Mucosa of rectum (tissue), 2 donors: ENCODE data around the gene HACD2.

ENCODE experiments used
- H3K27ac ChIP-seq, 2 donors: one replicate each; pipeline ENCODE4 v1.7.0; 2013; ENCODE audit warnings: inconsistent platforms in 2 of 2, low read depth in 2 of 2, low read length in 2 of 2
- H3K27me3 ChIP-seq, 2 donors: one replicate each; pipeline ENCODE4 v1.7.0; 2013; ENCODE audit warnings: low read length in 2 of 2; ENCODE audit not compliant: control insufficient read depth in 2 of 2, insufficient read depth in 2 of 2
- H3K36me3 ChIP-seq, 2 donors: one replicate each; pipeline ENCODE4 v1.7.0; 2013; ENCODE audit warnings: low read length in 2 of 2; ENCODE audit not compliant: control insufficient read depth in 2 of 2, insufficient read depth in 2 of 2
- H3K4me1 ChIP-seq, 2 donors: one replicate each; pipeline ENCODE4 v1.7.0; 2013; ENCODE audit warnings: low read length in 2 of 2, mild to moderate bottlenecking in 1 of 2; ENCODE audit not compliant: control insufficient read depth in 2 of 2, insufficient read depth in 2 of 2
- H3K4me3 ChIP-seq, 2 donors: one replicate each; pipeline ENCODE4 v1.7.0; 2013; ENCODE audit warnings: low read length in 2 of 2
- H3K9ac ChIP-seq, 2 donors: one replicate each; pipeline ENCODE4 v1.7.0; 2013; ENCODE audit warnings: low read length in 2 of 2, low read depth in 1 of 2, mild to moderate bottlenecking in 1 of 2
- H3K9me3 ChIP-seq, 2 donors: one replicate each; pipeline ENCODE4 v1.7.0; 2013; ENCODE audit warnings: low read length in 2 of 2; ENCODE audit not compliant: control insufficient read depth in 2 of 2
- donor health status: healthy.
- donor health status: Normal muscosa, but diverticular disease.

HACD2 gene

DNA sequence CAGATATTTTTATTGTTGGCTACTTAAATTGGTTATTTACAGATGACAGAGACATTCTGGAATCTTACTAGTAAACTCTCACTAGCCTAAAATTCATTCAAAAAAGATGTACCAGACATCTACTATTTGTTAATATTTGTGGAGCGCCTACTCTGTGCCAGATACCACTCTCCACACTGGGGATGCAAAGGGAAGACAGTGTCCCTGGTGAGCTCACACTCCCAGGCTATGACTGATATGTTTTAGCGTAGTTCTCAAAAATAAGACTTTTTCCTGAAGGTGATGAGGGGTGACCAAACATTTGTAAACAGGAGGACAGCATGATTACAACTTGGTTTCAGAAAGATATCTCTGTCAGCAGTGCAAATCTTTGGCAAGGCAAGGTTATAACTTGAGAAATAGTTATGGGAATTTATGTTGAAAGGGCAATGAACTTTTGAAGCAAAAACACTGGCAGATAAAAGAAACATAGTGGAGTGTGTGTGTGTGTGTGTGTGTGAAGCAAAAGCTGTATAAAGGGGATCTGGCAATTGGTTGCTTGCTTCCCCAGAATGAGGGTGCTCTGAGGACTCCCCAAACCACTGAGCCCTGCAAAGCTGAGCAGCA is 51.2 kb downstream of the HACD2 start:
- Histone ChIP-seq H3K9ac (no peak overlapping the region), H3K4me1 (no peaks in the 10 kb centered on the region), H3K36me3 (no peaks in the 10 kb centered on the region), H3K9me3 (no peaks in the 10 kb centered on the region), H3K4me3 (no peak overlapping the region), H3K27me3 (no peaks in the 10 kb centered on the region), H3K27ac (no peak overlapping the region)

GRCh38 chr3:123528130-123528529 is 56.7 kb downstream of the HACD2 start:
- Histone ChIP-seq H3K9ac (no peak overlapping the region), H3K36me3 (peaks cover 15 to 19% of the 10 kb centered on the region in 2 donors), H3K4me1 (no peaks in the 10 kb centered on the region), H3K9me3 (no peaks in the 10 kb centered on the region), H3K27ac (no peak overlapping the region), H3K27me3 (no peaks in the 10 kb centered on the region), H3K4me3 (no peak overlapping the region)

GRCh38 chr3:123527046-123527445 is 57.8 kb downstream of the HACD2 start:
- no peak overlapping the region for H3K9ac ChIP-seq
- no peak overlapping the region for H3K4me3 ChIP-seq
- no peaks in the 10 kb centered on the region for H3K4me1 ChIP-seq
- H3K27me3 ChIP-seq: no peaks in the 10 kb centered on the region
- no peak overlapping the region for H3K27ac ChIP-seq
- no peaks in the 10 kb centered on the region for H3K9me3 ChIP-seq
- H3K36me3 ChIP-seq: peaks cover 15 to 24% of the 10 kb centered on the region in 2 donors

DNA sequence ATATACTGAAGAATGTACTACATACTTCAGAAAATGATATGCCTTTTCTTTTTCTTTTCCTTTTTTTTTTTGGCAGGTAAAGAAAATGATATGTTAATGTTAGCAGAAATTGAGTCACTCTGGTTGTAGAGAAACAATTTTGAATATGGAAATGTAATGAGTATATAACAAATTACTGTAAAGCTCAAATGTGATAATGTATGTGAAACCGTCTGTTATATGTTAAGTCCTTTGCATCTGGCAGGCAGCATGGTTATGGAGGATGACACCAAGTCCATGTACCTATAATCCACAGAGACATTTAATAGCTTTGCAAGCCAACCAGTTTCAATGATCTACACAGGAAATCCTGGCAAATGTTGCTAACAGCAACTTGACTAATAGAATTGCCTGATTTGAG is 58.4 kb downstream of the HACD2 start:
- Histone ChIP-seq H3K9me3 (no peaks in the 10 kb centered on the region), H3K4me1 (no peaks in the 10 kb centered on the region), H3K27me3 (no peaks in the 10 kb centered on the region), H3K36me3 (peaks cover 15 to 24% of the 10 kb centered on the region in 2 donors), H3K4me3 (no peak overlapping the region), H3K27ac (no peak overlapping the region), H3K9ac (no peak overlapping the region)

GRCh38 chr3:123525433-123525832 is 59.4 kb downstream of the HACD2 start:
- peaks cover 15 to 24% of the 10 kb centered on the region in 2 donors for H3K36me3 ChIP-seq
- H3K9me3 ChIP-seq: no peaks in the 10 kb centered on the region
- H3K27me3 ChIP-seq: no peaks in the 10 kb centered on the region
- H3K9ac ChIP-seq: no peak overlapping the region
- no peak overlapping the region for H3K27ac ChIP-seq
- H3K4me1 ChIP-seq: no peaks in the 10 kb centered on the region
- no peak overlapping the region for H3K4me3 ChIP-seq

- H3K9ac ChIP-seq: no peak overlapping the region
- H3K4me3 ChIP-seq: no peak overlapping the region
- peaks cover 15 to 24% of the 10 kb centered on the region in 2 donors for H3K36me3 ChIP-seq
Measured at GRCh38 chr3:123524981-123525380, 59.9 kb downstream of the HACD2 start.

GRCh38 chr3:123523023-123523412 is 61.8 kb downstream of the HACD2 start:
- Histone ChIP-seq H3K9me3 (no peaks in the 10 kb centered on the region), H3K4me3 (no peak overlapping the region), H3K27me3 (no peaks in the 10 kb centered on the region), H3K27ac (no peak overlapping the region), H3K4me1 (no peaks in the 10 kb centered on the region), H3K36me3 (peaks cover 15 to 22% of the 10 kb centered on the region in 2 donors), H3K9ac (no peak overlapping the region)

More at GRCh38 chr3:123524981-123525380, 59.9 kb downstream of the HACD2 start:
- Histone ChIP-seq H3K27ac (no peak overlapping the region), H3K9me3 (no peaks in the 10 kb centered on the region), H3K4me1 (no peaks in the 10 kb centered on the region), H3K27me3 (no peaks in the 10 kb centered on the region)

DNA sequence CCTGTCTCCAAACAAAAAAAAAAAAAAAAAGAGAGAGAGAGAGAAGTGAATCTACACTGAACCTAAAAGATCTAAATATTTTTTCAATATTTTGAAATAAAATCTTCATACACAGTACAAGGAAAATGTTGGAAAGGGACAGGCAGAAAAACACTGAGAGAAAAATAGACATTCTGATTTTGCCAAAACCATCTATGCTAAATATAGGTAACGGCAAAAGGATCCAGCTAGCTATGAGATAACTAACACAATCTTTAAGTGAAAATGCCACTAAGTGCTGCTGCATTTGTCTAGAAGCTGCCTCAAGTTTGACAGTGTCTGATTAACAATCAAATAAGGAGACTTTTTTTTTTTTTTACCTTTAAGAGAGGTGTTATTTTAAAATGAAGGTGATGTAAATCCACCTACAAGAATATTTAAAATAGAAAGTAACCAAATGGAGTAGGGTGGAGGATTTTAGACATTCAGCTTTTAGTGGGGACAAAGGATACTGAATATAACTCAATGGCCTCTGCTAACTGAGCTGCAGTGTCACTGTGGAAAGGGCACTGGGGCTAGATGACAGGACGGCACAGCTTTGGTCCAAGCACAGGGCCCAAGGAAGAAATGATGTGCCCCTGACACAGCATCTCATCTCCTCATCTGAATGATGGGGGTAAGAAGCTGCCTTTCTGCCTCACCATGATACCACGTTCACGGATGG is 62.4 kb downstream of the HACD2 start:
- Histone ChIP-seq H3K27me3 (no peaks in the 10 kb centered on the region), H3K27ac (no peak overlapping the region), H3K9ac (no peak overlapping the region), H3K36me3 (peaks cover 15 to 17% of the 10 kb centered on the region in 2 donors), H3K4me1 (no peaks in the 10 kb centered on the region), H3K4me3 (no peak overlapping the region), H3K9me3 (no peaks in the 10 kb centered on the region)

GRCh38 chr3:123521179-123521969 is 63.5 kb downstream of the HACD2 start:
- Histone ChIP-seq H3K27me3 (no peaks in the 10 kb centered on the region), H3K9ac (no peak overlapping the region), H3K4me1 (no peaks in the 10 kb centered on the region), H3K36me3 (peaks cover 8 to 11% of the 10 kb centered on the region in 2 donors), H3K9me3 (no peaks in the 10 kb centered on the region), H3K4me3 (no peak overlapping the region), H3K27ac (no peak overlapping the region)

GRCh38 chr3:123520656-123521055 is 64.2 kb downstream of the HACD2 start:
- H3K9ac ChIP-seq: no peak overlapping the region
- H3K4me3 ChIP-seq: no peak overlapping the region
- no peaks in the 10 kb centered on the region for H3K9me3 ChIP-seq
- peaks cover 8 to 11% of the 10 kb centered on the region in 2 donors for H3K36me3 ChIP-seq
- H3K27me3 ChIP-seq: no peaks in the 10 kb centered on the region
- H3K4me1 ChIP-seq: no peaks in the 10 kb centered on the region
- H3K27ac ChIP-seq: no peak overlapping the region
